Activated CD8-positive, alpha-beta memory T cell treated with anti-CD3 and anti-CD28 coated beads, Interleukin-2, amount 50 U/mL, for 24 hours (primary cell): ENCODE data around the gene RBMS1.

Source experiments
- DNase-seq: peaks from one replicate; pipeline ENCODE4 v3.0.0-alpha.2; 2020; ENCODE audit errors: extremely low read depth

RBMS1 gene

DNA sequence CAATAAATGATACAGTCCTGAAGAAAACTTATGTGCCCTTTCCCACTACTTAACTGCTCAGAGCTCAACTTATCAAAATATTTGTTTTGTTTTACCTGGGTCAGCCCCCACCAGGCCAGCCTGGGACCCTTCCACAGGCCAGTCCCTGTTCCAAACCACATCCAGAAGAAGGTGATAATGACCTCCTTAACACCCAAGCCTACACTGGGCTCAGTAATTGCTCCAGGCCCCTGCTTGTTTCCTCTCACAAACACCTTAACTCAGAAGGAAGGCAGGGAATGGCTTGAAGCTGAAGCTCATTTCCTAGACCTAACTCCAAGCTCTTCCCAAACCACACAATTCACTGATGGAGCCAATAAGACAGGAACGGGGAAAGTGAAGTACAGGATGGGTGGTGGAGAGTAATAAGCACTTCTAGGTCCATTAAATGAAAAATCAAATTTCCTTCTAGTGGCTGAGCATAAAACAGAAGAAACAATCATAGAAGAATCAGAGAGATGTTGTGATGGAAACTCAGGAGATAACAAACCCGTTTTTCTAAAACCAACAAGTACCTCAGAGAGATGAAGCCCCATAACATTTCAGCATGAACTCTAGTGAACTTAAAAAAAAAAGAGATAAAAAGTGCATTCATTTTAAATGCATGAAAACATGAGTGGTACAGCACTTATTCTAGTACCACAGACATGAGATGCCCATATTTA is 160.1 kb downstream of the RBMS1 start:
- DNase-seq: no peak

DNA sequence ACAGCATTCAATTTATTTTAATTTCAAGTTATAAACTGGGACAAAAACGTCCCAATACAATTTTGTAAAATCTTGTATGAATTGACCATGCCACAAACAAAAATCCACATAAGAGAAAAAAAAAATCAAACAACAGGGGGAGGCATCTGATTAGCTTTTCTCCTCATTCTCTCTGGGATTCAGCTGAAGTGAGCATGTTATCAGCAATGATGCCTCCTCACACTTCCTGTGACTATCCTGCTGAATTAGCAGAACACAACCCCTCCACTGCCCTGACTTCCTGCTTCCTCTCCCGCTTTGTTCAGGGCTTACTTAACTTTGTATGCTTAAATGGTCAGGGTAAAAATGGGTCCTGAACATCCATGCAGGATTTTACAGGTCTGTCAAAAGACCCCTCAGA is 161.3 kb downstream of the RBMS1 start:
- DNase-seq: no peak

DNA sequence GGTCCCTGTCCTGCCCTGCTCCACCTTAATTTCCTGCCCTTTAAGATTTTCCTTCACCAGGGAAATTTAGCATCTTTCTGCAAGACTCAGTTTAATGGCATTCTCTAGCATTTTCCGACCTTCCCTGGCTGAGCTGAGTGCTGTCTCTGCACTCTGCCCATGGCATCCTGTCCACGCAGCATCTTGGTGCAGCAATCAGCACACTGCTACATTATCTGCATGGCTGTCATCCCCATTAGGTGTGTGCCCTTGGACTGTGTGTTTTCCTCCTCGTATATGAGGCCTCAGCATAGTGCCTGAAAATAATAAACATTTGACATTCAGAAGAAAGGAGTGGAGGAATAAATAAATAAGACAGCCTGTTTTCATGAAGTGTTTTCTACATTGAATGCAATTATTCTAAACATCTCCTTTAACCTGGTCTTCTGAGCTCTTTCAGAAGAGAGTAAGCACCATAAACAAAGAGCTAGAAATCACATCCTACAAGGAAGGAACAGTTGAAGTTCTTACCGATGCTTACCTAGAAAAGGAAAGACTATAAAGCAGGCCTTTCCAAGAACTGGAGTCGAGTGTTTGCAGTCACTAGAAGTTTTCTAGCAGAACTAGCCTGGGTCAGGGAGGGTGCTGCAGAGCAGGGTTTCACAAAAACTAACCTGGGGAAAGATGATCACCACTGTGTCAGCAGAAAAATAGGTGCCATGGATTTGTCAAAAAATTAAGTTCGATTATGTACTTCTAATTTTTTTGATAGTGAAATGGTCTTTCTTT is 162.2 kb downstream of the RBMS1 start:
- no peak for DNase-seq

DNA sequence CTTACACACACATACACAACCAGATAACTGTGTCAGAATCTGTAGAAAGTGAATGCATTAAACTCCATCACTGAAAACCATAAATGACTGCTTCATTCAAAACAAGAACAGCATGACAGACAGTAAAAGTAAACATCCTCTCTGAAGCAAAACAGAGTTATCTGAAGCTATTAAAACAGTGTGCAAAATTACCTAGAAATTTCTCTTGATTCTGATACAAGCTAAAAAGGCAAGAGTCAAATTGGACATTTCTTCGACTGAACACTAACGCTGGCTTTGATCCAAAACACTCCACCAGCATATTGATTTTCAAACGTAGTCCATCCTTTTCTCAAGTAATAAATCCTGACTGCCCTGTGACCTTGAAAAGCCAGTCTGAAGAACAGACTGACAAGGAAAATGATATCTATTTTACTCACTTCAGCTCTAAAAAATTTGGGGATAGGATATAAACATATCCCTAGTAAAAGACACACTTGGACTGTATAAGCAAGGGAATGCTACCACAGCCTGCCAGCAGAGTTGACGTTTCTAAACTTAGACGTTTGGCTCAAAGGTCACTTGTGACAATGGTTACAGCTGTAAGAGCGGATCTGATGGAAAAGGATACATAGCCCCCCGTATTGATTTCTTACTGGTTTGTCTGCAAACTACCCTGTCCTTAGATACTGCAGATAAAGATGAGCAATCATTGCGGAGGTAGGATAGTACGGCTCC is 164.6 kb downstream of the RBMS1 start:
- DNase-seq: no peak

DNA sequence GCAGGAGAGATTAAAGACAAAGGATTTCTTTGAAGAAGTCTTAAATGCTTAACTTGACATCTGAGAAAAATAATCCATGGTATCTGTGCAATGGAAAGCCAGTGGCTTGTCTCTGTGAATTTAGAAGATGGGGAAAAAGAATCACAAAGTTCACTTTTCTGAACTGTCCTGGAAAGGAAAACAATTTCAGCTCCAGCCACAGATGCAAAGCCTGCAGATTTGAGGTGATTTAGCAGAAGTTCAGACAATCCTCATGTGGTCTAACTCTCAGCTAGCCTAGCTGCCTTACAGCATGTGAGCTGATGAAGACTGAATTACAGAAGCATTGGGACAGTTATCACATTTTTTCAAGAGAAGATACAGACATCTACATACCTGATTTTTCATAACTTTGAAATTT is 166.8 kb downstream of the RBMS1 start:
- DNase-seq: no peak

DNA sequence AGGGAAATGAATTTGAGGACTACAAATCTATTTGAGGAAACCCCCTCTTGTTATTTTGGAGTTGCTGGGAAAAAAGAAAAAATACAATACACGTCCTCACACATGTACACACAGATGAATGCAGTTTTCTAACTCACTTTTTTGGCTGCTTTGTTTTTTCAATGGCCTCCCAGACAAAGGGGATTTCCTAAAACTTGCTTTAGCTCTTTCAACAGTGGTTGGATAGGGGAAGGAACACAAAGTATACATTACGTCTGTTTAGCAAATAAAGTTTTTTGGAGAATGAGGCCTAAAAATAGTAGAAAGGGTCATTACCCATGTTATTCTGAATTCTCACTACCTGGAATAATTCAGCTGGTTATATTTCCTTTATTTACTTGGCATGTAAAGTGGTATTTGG is 168.2 kb downstream of the RBMS1 start:
- DNase-seq: no peak

DNA sequence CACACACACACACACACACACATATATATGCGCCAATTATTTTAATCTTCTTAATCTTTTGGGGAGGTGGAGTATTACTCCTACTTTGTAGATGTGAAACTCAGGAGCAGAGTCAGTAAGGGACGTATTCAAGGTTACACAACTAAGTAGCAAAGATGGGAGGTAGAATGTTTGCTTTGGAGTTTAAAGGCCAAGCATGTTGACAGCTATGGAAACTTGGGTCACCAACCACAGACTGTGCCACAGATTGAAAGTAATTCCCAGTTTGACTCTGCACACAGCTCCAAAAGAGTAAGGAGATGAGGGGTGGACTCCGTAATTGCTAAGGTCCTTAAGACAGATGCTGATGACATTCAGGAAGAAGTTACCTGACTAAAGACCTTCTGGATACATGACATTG is 168.7 kb downstream of the RBMS1 start:
- no peak for DNase-seq

DNA sequence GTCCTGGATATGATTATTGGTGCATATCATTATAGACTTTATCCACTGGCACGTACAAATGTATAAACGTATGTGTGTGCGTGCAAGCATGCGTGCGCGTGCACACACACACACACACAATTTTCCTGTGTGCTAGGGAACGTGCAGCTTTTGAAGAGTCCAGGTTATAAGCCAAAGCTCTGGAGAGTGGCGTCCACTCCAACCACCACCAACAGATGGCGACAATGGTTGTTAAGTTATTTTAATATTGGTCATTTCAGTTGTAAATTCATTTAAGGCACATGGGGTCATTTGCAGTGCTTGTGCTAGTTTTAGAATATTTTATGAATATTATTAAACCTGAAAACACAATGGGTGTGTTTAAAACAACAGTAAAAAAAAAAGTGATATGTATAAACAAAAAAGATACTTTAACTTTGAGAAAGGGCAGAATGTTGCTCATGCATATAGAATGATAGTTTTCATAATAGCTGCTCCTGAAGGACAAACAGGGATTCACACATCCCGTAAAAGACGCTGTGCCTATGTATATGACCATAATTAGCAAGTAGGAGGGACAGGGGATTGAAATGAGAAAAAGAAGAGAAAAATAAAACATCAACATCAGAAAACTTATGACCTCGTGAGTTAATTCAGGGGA is 169.3 kb downstream of the RBMS1 start:
- no peak for DNase-seq

DNA sequence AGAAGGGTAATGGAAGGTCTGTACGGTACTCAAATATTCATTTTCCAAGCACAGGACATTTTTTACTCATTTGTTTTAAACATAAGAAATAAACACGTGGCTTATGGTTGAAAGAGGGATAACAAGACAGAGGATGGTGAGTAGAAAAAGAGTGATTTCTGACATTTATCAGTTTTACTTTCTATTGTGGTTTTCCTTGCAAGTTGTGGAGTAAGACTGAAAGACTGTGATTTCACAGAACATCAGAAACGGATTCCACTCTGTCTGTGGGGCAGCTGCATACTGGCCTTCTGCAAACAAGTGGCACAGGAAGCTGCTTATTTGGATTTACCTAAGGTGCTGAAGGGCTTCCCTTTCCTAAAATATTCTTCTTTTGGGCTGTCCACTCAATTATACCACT is 171.3 kb downstream of the RBMS1 start:
- DNase-seq: no peak

DNA sequence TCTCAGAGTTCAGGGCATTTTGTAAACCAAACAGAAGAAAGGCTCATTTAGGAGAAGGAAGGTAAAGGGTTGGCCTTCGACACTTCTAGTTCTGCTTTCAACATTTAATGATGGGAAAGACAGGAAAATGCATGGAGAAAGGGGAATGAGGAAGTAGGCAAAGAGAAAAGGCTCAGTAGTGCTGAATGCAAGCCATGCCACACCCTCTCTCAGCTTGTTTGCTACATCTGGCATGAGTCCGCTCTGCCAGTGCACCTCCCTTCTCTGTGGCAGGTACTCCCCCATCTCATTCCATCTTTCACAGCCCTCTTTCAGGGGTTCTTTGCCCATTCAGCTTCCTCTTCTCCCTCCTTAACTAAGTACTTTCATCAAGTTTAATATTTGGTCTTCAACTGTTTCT is 172.6 kb downstream of the RBMS1 start:
- no peak for DNase-seq

DNA sequence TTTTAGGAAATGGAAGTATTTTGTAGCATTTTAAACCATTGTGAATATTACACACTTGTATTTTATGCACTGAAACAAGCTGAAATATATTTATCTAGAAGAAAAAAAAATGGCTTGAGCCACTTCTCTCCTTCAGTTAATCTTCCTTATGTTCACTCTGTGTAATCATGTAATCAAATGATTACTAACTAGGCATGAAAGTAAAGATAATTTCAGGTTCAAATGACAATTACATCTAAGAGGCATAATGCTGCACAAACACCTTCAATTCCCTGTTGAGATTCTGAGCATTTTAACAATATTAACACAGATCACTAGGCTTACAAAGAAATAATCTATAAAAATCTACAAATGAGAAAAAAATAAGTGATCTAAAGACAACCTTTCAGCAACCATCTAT is 173.9 kb downstream of the RBMS1 start:
- no peak for DNase-seq

DNA sequence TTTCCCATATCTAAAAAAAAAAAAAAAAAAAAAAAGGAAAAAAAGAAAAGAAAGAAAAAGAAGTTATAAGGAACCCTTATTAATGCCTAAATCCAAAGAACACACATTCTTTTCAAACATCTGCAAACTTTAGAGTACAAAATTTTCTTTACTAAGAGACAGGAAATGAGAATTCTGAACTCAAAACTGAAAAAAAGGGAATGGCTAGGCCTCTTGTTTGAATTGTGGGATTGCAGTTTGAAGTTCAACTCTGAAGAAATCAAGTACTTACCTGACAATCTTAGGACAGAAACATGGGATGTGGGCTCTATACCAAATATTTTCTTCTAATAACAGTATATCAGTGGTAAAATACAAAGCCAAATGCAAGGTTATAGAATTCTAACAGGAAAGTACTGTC is 175.4 kb downstream of the RBMS1 start:
- DNase-seq: no peak

DNA sequence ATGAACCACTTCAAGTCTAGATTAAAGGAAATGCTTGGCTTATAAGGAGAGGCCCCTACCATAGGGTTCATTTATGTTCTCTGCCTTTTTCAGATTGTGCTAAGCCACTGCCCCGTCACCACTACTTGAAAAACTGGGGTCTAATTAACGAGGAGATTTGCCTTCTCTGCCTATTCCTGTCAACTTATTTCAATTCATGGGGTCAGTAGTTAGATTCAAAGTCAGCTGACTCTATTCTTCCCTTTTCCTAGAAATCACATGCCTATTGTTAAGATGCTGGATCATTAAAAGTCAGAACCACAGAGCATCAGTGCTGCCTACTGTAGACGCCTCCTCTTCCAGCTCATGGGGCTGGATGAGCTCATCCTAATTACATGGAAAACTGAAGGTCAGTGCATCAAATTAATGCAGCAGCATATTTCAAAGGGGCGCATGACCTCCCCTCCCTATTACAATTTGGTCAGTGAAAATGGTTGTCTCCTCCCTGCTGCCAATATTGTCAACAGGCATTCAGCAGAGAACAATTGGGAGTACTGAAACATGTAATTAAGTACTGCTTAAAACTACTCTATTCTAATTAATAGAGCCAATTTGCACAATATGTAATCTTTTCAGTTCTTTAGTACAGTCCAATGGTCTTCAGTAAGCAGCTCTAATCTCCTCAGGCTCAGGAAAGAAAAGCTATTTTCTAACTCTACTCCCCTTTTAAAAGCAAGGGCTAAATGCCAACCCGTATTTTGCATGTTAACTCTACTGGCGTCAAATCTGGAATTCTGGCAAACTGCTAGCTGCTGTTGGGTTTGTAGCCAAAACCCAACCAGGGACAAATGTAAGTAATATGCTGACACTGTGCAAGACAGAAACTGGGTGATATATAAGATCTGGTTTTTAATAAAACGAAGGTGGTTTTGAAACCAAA is 176.2 kb downstream of the RBMS1 start:
- no peak for DNase-seq

DNA sequence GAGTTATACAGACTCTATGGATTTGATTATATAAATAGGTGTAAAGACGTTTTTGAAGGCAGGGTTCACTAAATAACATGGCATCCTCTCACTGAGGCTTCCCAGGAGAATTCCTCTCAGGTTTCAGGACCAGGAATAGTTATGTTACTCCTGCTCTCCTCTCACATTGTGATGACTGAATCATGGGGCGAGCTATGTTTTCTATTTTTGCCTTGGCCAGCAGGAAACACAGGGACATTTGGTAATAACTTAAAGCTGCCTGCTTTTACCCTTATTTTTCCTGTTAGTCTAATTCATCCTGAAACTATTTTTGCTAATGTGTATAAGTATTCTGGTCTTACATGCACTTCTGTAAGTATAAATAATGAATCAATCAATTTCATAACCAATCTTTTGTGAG is 178.3 kb downstream of the RBMS1 start:
- no peak for DNase-seq

DNA sequence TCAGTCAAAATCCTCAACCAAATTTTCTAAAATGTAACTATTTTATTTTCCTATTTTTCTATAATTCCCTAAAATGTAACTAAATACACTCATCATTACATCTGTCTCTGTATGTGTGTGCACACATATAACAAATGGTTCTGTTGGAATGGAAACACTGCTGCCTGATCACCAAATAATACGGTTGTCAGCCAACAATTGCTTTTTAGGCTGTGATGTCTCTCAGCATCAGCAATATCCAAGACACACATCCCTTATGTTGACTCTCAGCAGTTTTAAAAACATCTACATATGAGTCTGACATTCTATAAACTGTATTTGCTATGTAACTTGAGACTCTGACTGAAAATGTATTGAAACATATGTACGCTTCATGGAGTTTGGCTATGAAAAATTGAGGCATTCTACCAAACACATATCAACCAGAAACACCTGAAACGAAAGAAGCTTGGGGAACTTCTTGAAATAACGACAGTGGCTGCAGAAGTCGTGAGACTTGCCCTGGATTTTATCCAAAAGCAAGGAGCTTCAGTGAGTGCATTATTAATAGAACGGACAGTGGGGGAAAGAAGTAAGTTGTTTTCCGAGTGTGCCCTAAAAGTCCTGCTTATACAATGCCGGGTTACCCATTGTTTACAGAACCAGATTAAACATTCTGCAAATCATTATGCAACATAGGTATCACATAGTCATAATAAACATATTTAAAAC is 183.3 kb downstream of the RBMS1 start:
- DNase-seq: no peak

DNA sequence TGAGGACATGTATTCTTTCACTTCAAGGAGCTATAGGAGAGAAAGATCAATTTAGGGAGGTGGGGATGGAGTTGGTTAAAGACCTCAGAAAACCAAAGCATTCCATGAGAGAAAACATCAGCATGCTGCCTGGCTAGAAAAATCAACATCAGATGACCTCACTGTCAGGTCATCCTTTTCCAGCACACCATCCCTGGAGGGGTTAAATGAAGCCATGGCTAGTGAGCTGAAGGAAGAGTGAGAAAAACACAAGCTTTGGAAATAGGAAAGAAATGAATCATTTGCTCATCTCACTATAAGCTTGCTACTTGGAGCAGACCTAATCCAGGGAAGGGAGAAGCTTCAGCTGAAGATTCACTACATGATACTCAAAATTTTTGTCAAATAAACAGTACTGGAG is 184.0 kb downstream of the RBMS1 start:
- no peak for DNase-seq

DNA sequence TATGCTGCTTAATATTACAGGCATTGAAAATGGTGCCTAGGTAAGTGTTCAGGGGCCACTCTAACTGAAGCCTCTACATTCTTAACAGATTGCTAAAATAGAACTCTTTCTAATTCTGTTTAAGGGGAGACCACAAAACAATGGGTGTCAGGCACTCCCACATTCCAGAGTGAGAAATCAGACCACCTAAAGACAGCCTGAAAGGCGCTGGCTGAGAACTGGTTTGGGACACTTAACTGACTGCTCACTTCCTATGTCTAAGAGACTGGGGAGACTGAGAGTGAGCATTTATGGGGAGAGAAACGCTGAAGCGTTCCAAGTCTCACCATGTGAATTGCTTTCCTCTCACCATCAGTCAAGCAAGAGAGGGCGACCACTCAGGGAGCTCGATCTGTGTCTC is 184.7 kb downstream of the RBMS1 start:
- DNase-seq: no peak

DNA sequence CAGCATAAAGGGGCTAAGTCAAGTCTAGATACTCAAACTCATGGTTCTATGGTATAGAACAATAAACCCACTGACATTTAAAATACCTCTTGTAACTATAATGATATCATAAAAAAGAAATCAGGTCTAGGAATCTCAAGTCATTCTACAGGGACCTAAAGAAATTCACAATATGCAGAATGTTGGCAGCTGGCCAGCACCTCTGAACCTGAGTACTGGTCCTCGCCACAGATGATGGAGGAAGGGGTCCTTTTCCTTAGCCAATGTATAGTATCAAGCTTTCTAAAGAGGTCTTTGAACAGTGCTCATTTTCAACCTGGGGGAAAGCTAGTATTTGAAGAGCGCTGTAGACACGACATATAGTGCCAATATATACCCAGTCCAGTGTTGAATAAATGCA is 185.1 kb downstream of the RBMS1 start:
- DNase-seq: no peak

DNA sequence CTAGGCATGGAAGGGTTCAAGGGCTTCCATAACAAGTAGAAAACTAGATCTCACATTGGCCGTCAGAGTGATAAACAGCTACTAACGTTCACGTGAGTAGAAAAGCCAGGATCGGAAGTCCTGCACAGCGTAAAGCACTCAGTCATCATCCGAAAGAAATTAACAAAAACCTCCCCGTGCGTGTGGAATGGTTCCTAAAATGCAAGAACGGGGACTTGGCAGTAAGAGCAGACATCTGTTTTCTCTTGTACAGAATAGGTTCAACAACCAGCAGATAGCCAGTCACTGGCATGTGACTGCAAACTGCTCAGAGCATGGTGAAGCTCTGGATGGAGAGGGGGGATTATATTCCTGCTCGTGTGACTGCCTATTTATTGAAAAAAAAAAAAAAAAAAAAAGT is 186.6 kb downstream of the RBMS1 start:
- DNase-seq: no peak

DNA sequence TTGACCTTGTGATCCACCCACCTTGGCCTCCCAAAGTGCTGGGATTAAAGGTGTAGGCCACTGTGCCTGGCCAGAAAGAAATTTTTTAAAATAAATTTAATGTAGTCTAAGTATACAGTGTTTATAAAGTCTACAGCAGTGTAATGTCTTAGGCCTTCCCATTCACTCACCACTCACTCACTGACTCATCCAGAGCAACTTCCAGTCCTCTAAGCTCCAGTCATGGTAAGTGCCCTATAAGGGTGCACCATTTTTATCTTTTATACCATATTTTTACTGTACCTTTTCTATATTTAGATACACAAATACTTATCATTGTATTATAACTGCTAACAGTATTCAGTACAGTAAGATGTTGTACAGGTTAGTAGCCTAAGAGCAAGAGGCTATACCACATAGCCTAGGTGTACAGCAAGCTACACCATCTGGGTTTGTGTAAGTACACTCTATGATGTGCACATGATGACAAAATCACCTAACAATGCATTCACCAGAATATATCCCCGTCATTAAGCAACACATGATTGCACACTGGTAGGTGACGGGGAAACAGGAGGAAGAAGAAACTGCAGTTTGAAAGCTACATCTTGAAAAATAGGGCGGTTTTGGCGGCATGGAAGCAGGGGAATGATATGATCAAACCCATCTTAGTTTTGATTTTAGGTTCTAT is 188.4 kb downstream of the RBMS1 start:
- DNase-seq: no peak
